OCI-M2 (cell line): Measurements from ENCODE around the gene NT5DC3.

Source experiments
- DNase-seq: peaks from one replicate; lab custom pipeline; 2025; ENCODE audit not compliant: unreplicated experiment; lab: John Stamatoyannopoulos, UW

NT5DC3 gene

GRCh38 chr12:103756443-103756842 lies 84.6 kb downstream of the NT5DC3 start:
- no peak for DNase-seq

- DNase-seq = no peak
These were observed 85.6 kb downstream of the NT5DC3 start for GRCh38 chr12:103755425-103755824.

GRCh38 chr12:103751600-103751999 lies 89.4 kb downstream of the NT5DC3 start:
- DNase-seq = no peak

- DNase-seq = no peak
These were observed 89.9 kb downstream of the NT5DC3 start for GRCh38 chr12:103751171-103751570.

DNA sequence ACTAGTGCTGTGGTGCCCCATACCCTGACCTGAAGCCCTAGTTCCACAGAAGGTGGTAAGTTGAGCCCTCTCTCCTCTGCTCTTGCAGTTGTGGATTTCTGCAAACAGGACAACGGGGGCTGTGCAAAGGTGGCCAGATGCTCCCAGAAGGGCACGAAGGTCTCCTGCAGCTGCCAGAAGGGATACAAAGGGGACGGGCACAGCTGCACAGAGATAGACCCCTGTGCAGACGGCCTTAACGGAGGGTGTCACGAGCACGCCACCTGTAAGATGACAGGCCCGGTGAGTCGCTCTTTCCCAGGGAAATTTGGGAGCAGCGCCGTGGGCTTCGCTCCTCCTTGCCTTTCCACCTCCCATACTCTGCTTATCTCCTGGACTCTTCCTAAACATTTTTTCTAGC lies 92.2 kb downstream of the NT5DC3 start:
- DNase-seq = no peak

GRCh38 chr12:103748002-103748401 lies 93.0 kb downstream of the NT5DC3 start:
- no peak for DNase-seq

- no peak for DNase-seq
These were observed 95.1 kb downstream of the NT5DC3 start for GRCh38 chr12:103745962-103746361.

GRCh38 chr12:103743788-103744187 lies 97.2 kb downstream of the NT5DC3 start:
- DNase-seq = no peak

- DNase-seq = no peak
These were observed 98.6 kb downstream of the NT5DC3 start for GRCh38 chr12:103742349-103742932.

DNA sequence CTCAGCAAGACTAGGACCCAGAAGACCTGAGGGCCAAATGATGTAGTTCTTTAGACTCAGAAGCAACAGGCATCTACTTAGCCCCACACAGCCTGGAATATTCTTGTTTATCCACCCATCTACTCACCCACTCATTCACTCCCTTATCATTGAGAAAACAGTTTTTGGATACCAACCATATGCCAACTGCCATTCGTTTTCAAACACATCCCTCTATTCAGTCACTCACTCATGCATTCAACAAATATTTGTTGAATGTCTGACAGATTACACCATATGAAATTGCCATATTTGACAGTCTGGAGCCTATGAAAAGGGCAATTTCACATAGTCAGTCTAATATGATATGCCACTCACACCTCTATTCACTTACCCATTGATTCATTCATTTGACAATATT lies 103.2 kb downstream of the NT5DC3 start:
- no peak for DNase-seq

DNA sequence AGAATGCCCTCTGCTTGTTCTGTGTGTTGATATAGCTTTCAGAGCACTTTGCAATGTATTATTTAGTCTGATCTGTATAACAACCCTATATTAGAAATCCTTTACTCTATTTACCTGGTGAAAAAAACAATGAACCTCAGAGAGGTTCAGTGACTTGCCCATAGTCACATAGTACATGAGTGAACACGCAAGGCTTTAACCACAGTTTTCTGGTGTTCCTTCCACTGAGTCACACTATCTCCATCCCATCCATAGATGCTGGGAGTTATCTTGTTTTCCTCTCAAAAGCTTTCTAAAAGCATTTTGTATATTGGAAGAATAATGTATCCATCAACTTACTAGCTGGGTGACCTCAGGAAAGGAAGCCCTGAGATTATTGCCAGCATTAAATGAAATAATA lies 104.5 kb downstream of the NT5DC3 start:
- no peak for DNase-seq

DNA sequence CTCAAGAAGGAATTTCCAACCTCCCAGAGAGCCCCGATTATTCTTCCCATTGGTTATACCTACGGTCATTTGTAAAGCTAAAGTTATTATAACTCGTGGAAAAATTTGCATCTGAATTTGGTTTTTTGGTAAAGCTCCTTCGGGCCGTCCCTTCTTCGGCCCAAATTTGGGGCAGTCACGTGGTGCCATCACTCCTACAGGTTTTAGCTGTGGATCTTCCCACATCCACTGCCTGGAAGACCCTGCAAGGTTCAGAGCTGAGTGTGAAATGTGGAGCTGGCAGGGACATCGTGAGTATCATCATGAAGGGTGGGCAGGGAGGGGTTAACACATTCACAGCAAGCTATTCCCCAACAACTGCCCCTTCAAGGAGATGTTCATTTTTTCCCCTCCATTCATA lies 105.7 kb downstream of the NT5DC3 start:
- no peak for DNase-seq

- no peak for DNase-seq
These were observed 106.2 kb downstream of the NT5DC3 start for GRCh38 chr12:103734863-103735262.

DNA sequence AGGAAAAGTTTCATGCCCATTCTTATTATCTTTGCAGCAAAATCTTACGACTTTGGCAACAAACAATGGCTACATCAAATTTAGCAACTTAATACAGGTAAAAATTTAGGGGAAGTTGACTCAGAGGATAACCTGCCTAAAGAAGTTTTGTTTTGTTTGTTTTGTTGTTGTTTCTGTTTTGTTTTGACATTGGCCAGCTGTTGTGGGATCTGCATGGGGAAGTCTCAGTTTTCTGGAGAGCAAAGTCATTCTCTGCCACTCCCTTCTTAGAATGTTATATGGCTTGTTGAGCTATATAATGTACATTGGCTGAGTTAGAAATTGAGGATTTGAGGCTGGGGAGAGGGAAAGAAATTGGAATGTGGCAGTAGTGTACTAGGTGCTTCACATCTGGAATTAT lies 109.5 kb downstream of the NT5DC3 start:
- DNase-seq = no peak

- no peak for DNase-seq
These were observed 111.5 kb downstream of the NT5DC3 start for GRCh38 chr12:103729499-103729898.

DNA sequence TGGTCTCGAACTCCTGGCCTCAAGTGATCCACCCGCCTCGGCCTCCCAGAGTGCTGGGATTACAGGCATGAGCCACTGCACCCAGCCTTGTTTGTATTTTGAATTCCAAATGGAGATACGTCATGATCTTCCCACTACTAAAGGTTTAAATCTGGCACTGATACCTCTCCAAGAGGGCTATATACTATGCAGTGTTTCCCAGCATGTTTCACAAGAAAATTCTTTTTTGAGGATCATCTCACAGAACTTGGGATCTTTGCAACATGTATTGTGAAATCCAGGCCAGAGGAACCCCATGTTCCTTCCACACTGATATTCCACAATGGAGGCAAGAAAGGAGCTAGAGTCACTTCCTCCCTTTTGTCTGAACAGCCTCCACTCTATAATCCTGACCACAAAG lies 112.7 kb downstream of the NT5DC3 start:
- DNase-seq = no peak

DNA sequence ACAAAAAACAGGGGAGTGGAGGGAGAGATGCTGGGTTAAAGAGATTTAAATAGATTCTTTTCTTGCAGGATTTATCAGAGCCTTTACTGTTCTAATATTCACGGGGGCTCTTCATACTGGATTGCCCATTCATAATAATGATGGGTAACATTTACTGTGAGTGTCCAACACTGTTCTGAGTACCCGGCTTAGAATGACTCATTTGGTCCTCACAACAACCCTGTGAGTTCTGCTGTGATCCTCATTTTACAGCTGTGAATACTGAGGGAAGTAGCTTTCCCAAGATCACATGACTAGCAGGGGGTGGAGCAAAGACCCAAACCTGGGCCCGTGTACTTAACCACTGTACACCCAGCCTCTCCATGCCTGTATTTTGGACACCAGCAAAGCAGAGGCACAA lies 113.4 kb downstream of the NT5DC3 start:
- DNase-seq = no peak

GRCh38 chr12:103725398-103725797 lies 115.6 kb downstream of the NT5DC3 start:
- DNase-seq = no peak
